ENCODE results near the gene KCNV2.

Gene KCNV2

GRCh38 chr9:2745560-2746380, 28.5 kb downstream of the KCNV2 start:
- POLR2A ChIA-PET (ENCODE audit: low non-redundant PET), result no interaction called here
- TF ChIP-seq, protein P1, sequence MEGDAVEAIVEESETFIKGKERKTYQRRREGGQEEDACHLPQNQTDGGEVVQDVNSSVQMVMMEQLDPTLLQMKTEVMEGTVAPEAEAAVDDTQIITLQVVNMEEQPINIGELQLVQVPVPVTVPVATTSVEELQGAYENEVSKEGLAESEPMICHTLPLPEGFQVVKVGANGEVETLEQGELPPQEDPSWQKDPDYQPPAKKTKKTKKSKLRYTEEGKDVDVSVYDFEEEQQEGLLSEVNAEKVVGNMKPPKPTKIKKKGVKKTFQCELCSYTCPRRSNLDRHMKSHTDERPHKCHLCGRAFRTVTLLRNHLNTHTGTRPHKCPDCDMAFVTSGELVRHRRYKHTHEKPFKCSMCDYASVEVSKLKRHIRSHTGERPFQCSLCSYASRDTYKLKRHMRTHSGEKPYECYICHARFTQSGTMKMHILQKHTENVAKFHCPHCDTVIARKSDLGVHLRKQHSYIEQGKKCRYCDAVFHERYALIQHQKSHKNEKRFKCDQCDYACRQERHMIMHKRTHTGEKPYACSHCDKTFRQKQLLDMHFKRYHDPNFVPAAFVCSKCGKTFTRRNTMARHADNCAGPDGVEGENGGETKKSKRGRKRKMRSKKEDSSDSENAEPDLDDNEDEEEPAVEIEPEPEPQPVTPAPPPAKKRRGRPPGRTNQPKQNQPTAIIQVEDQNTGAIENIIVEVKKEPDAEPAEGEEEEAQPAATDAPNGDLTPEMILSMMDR (conservative IDR thresholded peaks at IDR 0.05; ENCODE audit: low read depth), result no peak
- CTCF ChIA-PET, result no interaction called here

GRCh38 chr9:2749485-2749884, 32.2 kb downstream of the KCNV2 start:
- TF ChIP-seq, protein P1 (conservative IDR thresholded peaks at IDR 0.05; ENCODE audit: low read depth), result no peak
- ChIA-PET POLR2A (ENCODE audit: low non-redundant PET) (no interaction called here), CTCF (no interaction called here)
- H3K27ac ChIP-seq, result no peak overlapping the region
- no peak for DNase-seq (ENCODE audit: low spot score)

More at GRCh38 chr9:2745560-2746380, 28.5 kb downstream of the KCNV2 start:
- H3K27ac ChIP-seq, result no peak overlapping the region
- no peak for DNase-seq (ENCODE audit: low spot score)

GRCh38 chr9:2755285-2755684, 38.0 kb downstream of the KCNV2 start:
- ChIA-PET POLR2A (ENCODE audit: low non-redundant PET) (no interaction called here), CTCF (no interaction called here)
- H3K27ac ChIP-seq, result no peak overlapping the region
- no peak for DNase-seq (ENCODE audit: low spot score)
- TF ChIP-seq, protein P1 (conservative IDR thresholded peaks at IDR 0.05; ENCODE audit: low read depth), result no peak

GRCh38 chr9:2758162-2758897, 41.0 kb downstream of the KCNV2 start:
- POLR2A ChIA-PET (ENCODE audit: low non-redundant PET), result no interaction called here
- H3K27ac ChIP-seq, result no peak overlapping the region
- CTCF ChIA-PET, result interaction anchor here (0.7 kb wide), 1 partner anchor 156 kb away, joined by 3 read pairs; no protein-coding TSS in a partner anchor

GRCh38 chr9:2758898-2759510, 41.7 kb downstream of the KCNV2 start:
- TF ChIP-seq, protein P1 (conservative IDR thresholded peaks at IDR 0.05; ENCODE audit: low read depth), result no peak
- POLR2A ChIA-PET (ENCODE audit: low non-redundant PET), result no interaction called here
- CTCF ChIA-PET, result no interaction called here
- DNase-seq (ENCODE audit: low spot score), result no peak
- no peak overlapping the region for H3K27ac ChIP-seq

More at GRCh38 chr9:2758162-2758897, 41.0 kb downstream of the KCNV2 start:
- DNase-seq (ENCODE audit: low spot score), result no peak
- TF ChIP-seq, protein P1 (conservative IDR thresholded peaks at IDR 0.05; ENCODE audit: low read depth), result no peak

DNA sequence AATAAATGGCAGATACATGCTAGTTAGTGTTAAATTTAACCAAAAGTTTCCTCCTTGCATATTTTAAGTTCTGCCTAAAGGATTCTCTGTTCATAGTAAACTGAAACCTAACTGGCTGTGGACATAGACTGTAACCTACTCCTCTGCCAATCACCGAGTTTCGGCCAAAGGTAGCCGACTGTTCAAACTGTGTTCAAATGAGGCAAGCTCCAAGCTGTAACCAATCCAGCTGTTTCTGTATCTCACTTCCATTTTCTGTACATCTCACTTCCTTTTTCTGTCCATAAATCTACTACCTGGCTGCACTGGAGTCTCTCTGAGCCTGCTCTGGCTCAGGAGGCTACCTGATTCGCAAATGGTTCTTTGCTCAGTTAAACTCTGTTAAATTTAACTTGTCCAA, 44.1 kb downstream of the KCNV2 start:
- no peak overlapping the region for H3K27ac ChIP-seq
- DNase-seq (ENCODE audit: low spot score), result no peak
- ChIA-PET POLR2A (ENCODE audit: low non-redundant PET) (no interaction called here), CTCF (interaction anchor here (0.7 kb wide), 1 partner anchor 20 kb away, joined by 4 read pairs; no protein-coding TSS in a partner anchor)
- TF ChIP-seq, protein P1 (conservative IDR thresholded peaks at IDR 0.05; ENCODE audit: low read depth), result no peak

Data from RWPE1 (cell line).